ENCODE results near the gene SEZ6L. TPM values are rescaled to one million over a fixed set of nuclear protein-coding genes. Genes with fewer than 3 reads are reported as not detected.

Gene SEZ6L
- total RNA-seq, 4 donors from 2014 or later = under 0.01 to 0.63 (median 0.22) TPM

DNA sequence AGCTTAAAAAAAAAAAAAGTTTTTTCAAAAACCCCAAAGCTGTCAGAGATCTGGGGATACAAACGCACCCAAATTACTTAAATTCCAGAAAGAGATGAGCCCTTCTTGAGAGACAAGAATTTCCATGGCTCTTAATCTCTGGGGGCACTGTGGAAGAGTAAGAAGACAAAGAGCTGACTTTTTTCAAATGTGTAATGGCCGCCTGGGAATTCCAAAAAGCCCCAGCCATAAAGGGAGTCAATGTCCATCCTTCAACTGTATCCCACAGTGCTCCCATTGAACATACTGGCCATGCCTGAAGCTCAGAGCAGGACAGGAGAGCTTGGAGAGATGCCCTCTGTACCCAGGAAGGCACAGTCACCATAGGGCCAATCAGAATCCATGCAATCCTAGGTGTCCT is 222.4 kb downstream of the SEZ6L start:
- Histone ChIP-seq H3K27ac (no peak overlapping the region), H3K9me3 (no peaks in the 10 kb centered on the region), H3K36me3 (no peaks in the 10 kb centered on the region), H3K4me3 (no peak overlapping the region), H3K4me1 (no peaks in the 10 kb centered on the region), H3K27me3 (peaks cover 0 to 7% of the 10 kb centered on the region in 2 donors)
- WGBS, 2 donors = 33 to 44% methylated on average over 2 of the region's 2 CpGs
- no peak for DNase-seq (ENCODE audit: low spot score in 2 of 2)
- TF ChIP-seq CTCF (IDR thresholded peaks at IDR 0.05) (no peak), POLR2A (IDR thresholded peaks at IDR 0.05) (no peak), EP300 (IDR thresholded peaks at IDR 0.05) (no peak)

DNA sequence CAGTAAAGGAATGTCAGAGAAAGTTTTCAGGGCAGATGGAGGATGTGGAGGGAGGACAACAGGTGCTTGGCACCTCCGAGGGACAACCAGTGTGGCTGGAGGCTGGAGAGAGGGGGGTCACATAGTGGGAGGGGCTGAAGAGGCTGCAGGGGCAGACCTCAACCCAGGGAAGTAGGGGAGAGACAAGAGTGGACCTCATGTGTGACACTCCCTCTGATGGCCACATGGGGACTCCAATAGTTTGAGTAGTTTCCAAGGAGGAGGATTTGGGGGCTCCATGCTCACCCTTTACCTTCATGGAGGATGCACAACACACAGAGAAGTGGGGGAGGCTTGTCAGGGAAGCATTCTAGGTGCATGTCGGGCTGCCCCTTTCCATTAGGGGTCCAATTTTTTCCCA is 224.7 kb downstream of the SEZ6L start:
- no peaks in the 10 kb centered on the region for H3K36me3 ChIP-seq
- WGBS, 2 donors = 43 to 67% methylated on average over 1 to 2 of the region's 2 CpGs
- no peaks in the 10 kb centered on the region for H3K4me1 ChIP-seq
- no peak overlapping the region for H3K4me3 ChIP-seq
- no peaks in the 10 kb centered on the region for H3K27me3 ChIP-seq
- no peaks in the 10 kb centered on the region for H3K9me3 ChIP-seq
- no peak for TF ChIP-seq POLR2A (IDR thresholded peaks at IDR 0.05)
- TF ChIP-seq EP300 (IDR thresholded peaks at IDR 0.05) = no peak
- DNase-seq (ENCODE audit: low spot score in 2 of 2) = no peak
- no peak overlapping the region for H3K27ac ChIP-seq

DNA sequence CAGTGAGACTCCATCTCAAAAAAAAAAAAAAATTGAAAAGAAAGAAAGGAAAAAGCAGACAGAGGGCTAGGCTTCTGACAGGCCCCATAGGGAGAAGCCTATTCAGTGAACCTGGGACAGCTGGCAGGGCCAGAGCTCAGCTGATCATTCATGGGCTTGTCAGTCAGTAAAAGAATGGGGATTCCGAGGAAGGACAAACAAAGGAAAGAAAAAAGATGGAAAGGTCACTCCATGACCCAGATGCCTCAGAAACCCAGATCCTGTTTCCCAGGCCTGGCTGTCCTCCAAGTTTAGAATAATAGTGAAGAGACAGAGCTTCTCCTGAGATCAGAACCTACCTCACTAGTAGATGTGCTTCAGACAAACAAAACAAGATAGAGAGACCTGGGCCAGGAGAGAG is 225.5 kb downstream of the SEZ6L start:
- no peaks in the 10 kb centered on the region for H3K36me3 ChIP-seq
- 3 to 14% methylated on average over 1 of the region's 1 CpG for WGBS, 2 donors
- H3K27ac ChIP-seq = no peak overlapping the region
- no peaks in the 10 kb centered on the region for H3K4me1 ChIP-seq
- DNase-seq (ENCODE audit: low spot score in 2 of 2) = no peak
- no peak overlapping the region for H3K4me3 ChIP-seq
- TF ChIP-seq EP300 (IDR thresholded peaks at IDR 0.05) (no peak), POLR2A (IDR thresholded peaks at IDR 0.05) (no peak), CTCF (IDR thresholded peaks at IDR 0.05) (no peak)
- H3K9me3 ChIP-seq = no peaks in the 10 kb centered on the region
- no peaks in the 10 kb centered on the region for H3K27me3 ChIP-seq

DNA sequence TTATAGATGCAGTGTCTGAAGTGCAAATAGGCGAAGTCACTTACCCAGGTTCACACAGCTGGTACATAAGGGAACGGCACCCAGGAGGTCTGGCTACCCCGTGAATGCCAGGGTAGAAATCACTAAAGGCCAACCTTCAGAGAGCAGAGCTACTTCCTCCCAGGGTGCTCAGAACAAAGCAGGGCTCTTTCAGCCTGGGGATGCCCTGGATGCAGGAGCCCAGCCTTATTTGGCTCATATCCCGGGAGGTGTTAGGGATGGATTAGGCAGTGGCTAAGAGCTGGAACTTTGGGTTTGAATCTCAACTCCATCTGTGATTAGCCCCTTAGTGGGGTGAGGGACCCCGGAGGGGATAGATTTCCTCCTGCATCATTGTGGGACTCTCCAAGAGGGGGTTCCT is 226.7 kb downstream of the SEZ6L start:
- no peaks in the 10 kb centered on the region for H3K9me3 ChIP-seq
- no peak overlapping the region for H3K4me3 ChIP-seq
- TF ChIP-seq POLR2A (IDR thresholded peaks at IDR 0.05) (no peak), CTCF (IDR thresholded peaks at IDR 0.05) (no peak), EP300 (IDR thresholded peaks at IDR 0.05) (no peak)
- 31 to 33% methylated on average over 5 of the region's 5 CpGs for WGBS, 2 donors
- DNase-seq (ENCODE audit: low spot score in 2 of 2) = no peak
- no peaks in the 10 kb centered on the region for H3K27me3 ChIP-seq
- H3K27ac ChIP-seq = no peak overlapping the region
- no peaks in the 10 kb centered on the region for H3K4me1 ChIP-seq
- no peaks in the 10 kb centered on the region for H3K36me3 ChIP-seq

DNA sequence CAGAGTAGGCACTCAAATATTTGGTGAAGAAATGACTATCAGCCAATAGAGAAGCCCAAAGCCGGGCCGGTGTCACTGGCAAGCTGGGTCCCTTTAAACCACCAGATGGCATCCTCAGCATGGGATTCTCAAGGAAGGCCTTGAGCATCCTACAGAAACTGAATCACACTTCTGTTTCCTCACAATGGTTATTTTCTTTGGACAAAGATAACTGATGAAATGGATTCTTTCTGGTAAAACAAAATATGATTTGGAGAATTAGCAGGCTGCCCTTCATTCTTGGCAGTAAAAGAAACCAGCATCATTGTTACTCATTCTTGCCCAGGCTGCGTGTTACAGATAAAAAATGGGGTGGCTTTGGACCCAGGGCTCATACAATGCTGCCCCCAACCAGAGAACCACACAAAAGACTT is 229.5 kb downstream of the SEZ6L start:
- TF ChIP-seq POLR2A (IDR thresholded peaks at IDR 0.05) = no peak
- TF ChIP-seq EP300 (IDR thresholded peaks at IDR 0.05) = peak in 1 of 2 donors; percentile 8
- peak; percentile 37 to 68 (median 46) for TF ChIP-seq CTCF (IDR thresholded peaks at IDR 0.05)
- Histone ChIP-seq H3K4me1 (no peaks in the 10 kb centered on the region), H3K27ac (no peak overlapping the region), H3K9me3 (no peaks in the 10 kb centered on the region), H3K36me3 (no peaks in the 10 kb centered on the region), H3K27me3 (peaks cover 0 to 8% of the 10 kb centered on the region in 2 donors), H3K4me3 (no peak overlapping the region)
- DNase-seq (ENCODE audit: low spot score in 2 of 2) = peak; percentile 21 to 70
- WGBS, 2 donors = 14 to 20% methylated on average over 3 of the region's 3 CpGs

- TF ChIP-seq CTCF (IDR thresholded peaks at IDR 0.05) (no peak), EP300 (IDR thresholded peaks at IDR 0.05) (no peak), POLR2A (IDR thresholded peaks at IDR 0.05) (no peak)
- H3K27ac ChIP-seq = no peak overlapping the region
- no peaks in the 10 kb centered on the region for H3K4me1 ChIP-seq
- no peak for DNase-seq (ENCODE audit: low spot score in 2 of 2)
- H3K27me3 ChIP-seq = peaks cover 0 to 8% of the 10 kb centered on the region in 2 donors
- no peaks in the 10 kb centered on the region for H3K9me3 ChIP-seq
- no peak overlapping the region for H3K4me3 ChIP-seq
- H3K36me3 ChIP-seq = no peaks in the 10 kb centered on the region
- WGBS, 2 donors = 51 to 62% methylated on average over 1 of the region's 1 CpG
These were observed 230.0 kb downstream of the SEZ6L start for GRCh38 chr22:26399289-26399688.
